Activated CD4-positive, alpha-beta T cell treated with anti-CD3 and anti-CD28 coated beads, Interleukin-10, Interleukin-2, amounts not matched to agents 100 ng/mL and 50 ng/mL, durations not matched to agents 16 hours and 8 hours (primary cell): ENCODE data around the gene KIF19.

ENCODE experiments used
- DNase-seq: peaks from one replicate; pipeline ENCODE4 v3.0.0-alpha.2; 2020

The KIF19 gene

DNA sequence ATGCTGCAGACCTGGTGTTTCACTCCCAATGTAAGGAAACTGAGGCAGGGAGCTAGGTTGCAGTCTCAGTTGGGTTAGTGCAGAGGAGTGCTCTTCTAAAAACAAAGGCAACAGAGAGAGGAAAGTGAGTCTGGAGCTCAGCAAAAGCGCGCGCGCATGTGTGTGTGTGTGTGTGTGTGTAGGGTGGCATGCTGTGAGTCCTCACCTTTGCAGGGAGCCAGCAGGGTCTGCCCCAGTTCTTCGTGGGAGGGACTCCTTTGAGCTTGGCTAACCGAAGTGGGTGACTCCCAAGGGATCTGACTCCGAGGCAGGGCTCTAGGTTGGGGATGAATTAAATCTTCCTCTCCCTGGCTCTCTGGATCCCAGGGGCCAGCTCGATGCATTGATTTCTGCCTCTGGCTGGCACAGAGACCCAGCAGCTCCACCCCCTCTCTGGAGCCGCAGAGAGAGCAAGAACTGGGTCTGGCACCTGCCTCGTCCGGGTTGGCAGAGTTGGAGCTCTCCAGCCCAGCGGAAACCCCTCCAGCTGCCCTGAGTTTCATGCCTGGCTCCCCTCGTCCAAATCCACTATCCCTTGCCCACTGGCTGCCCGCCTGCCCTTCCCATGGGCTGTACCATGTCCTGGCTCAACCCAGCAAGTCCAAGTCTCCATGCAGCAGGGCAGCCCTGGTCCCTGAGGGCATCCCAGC, 36.9 kb downstream of the KIF19 start:
- no peak for DNase-seq

DNA sequence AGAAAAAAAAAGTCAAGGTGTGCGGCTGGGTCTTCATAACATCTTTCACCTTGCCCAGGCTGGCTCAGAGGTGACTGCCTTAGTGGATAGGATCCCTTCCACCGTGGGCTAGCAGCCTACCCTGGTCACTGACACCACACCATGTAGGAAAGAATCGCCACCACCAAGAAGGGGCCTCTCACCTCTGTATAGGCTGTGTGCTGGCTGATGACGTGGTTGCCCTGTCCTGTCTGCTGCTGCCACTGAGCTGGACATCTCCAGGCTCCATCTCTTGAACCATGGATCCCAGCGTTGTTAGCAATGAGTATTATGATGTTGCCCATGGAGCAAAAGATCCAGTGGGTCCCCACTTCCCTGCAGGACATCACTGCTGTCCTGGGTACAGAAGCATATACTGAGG, 41.2 kb downstream of the KIF19 start, which contains the start of gene GPR142:
Gene GPR142 (plus strand): TSS at position 301 of the 400 bp plus-strand sequence. CDS start 2,035 bp downstream, outside the sequence.
- no peak for DNase-seq

DNA sequence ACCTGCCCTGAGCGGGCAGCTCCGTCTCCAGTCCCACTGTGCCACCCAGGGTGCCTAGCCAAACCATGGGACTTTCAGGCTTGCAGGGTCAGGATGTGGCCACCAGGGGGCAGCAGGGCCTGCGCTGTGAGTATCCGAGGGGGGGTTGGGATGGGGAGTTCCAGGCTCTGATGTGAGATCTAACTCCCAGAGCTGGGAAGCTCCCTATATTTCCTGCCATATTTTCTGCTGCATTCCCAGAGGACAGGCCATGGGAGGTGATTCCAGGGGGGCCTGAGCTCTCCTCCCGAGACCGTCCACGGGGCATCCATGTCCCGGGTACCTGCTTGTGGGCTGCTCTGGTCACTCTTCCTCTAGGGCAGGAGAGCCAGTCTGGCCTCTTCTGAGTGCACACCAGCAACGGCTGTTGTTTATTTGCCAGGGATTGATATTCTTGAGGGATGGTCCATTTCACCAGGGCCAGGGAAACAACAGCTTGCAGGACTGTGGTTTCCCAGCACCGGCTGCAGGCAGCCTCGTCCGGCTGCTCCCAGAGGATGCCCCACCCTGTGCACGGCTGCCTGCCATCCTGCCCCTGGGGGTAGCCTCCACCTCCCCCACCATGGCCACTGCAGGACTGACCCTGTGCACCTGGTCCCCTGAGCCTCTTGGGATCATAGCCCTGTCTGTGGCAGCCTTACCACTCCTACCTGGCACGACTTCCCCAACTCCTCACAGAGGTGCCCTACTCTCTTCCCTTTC, 42.5 kb downstream of the KIF19 start:
- peak; percentile 75 for DNase-seq

DNA sequence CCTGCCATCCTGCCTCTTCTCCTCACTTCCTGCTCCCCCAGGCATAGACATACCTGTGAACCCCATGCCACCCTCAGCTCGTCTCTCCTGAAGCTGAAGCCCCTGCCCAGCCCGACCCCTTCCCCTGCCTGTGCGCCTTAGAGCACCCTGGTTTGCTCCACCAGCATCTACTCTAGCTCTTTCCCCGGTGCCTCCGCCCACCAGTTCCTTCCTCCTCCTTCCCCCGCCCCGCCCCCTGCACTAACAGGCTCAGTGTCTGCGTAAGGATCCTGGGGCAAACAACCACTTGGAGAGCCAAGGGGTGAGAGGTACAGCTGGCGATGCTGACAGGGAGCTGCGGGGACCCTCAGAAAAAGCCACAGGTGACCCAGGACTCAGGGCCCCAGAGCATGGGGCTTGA, 43.2 kb downstream of the KIF19 start:
- DNase-seq: peak; percentile 58

DNA sequence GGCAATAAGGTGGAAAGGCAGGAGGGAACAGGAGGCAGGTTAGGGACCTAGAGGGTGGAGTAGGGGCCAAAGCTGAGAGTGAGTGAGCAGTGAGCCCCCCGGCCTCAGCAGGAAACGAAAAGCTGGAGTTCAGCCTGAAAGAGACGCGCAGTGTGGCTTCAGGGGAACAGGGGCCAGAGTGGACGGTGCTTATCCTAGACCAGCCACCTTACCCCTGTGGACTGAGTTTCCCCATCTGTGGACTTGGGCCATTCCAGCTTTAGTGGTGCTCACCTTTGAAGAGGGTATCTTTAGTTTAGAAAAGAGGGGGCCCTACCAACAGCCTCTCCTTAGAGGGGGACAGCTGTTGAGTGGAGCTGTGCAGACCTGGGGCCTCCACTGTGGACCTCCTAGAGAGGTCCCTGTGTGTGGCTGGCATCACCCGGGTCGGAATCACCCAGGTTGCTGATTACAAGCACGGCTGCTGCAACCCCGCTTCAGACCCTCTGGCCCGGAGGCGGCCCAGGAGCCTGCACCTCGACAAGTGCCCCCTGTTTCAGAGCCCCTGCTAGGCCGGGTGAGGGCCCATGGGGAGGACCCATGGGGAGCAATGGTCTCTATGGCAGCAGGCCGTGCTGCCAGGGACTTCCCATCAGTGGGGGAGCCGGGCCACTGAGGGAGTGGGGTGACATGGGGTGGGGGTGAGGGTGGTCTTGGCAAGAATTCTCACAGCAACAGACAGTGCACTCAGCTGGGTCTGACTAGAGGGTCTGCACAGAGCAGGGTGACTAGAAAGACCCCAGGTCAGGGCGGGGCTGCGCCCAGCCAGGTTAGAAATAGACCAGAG, 43.9 kb downstream of the KIF19 start:
- DNase-seq: no peak

DNA sequence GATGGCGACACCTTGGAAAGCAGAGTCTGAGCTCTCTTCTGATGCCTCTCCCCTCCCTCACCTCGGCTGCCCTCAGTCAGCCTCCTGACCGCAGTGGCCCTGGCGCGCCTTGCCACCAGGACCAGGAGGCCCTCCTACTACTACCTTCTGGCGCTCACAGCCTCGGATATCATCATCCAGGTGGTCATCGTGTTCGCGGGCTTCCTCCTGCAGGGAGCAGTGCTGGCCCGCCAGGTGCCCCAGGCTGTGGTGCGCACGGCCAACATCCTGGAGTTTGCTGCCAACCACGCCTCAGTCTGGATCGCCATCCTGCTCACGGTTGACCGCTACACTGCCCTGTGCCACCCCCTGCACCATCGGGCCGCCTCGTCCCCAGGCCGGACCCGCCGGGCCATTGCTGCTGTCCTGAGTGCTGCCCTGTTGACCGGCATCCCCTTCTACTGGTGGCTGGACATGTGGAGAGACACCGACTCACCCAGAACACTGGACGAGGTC, 45.7 kb downstream of the KIF19 start:
- DNase-seq: no peak

DNA sequence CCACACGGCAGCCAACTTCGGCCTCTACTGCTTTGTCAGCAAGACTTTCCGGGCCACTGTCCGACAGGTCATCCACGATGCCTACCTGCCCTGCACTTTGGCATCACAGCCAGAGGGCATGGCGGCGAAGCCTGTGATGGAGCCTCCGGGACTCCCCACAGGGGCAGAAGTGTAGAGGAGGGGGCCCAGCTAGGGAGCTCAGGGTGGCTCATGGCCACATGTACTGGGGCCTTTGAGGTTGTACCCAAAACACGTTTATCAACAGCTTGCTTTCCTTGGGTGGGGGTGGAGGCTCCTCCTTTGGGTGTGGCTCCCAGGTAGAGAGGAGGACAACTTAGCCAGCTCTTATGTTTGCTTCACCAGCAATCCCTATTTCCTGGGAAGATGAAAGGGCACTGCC, 46.4 kb downstream of the KIF19 start:
- no peak for DNase-seq

DNA sequence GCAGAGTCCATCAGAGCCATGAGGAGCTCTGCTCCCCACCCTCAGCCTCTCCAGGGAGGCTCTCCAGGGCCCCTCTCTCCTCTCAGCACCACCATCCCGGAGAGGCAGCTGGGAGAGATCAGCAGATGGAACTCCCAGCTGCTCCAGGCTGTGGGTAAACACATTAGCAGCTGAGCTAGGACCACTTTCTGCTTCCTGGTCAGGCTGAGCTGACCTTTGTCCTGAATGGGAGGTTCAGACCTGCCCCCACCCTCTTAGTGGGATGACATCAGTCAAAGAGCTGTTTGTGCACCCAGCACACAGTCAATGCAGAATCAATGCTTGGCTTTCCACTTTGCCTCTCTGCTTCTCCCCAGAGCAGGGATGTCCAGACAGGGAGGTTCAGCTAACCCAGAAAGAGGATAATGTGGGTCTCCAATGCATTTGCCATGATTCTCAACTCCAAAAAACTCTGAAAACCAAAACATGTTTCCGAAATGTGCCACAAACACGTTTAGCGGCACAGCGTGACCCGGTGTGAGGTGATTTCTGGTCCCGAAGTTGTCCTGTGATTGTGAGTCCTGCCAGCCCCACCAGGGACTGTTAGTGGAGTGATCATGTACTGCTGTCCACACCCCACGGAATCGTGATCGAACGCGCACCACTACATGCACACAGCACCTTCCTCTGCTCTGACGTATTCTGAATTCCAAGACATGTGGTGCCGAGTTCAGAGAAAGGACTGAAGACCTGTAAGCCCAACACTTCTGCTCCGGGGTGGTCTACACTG, 48.0 kb downstream of the KIF19 start:
- DNase-seq: no peak

DNA sequence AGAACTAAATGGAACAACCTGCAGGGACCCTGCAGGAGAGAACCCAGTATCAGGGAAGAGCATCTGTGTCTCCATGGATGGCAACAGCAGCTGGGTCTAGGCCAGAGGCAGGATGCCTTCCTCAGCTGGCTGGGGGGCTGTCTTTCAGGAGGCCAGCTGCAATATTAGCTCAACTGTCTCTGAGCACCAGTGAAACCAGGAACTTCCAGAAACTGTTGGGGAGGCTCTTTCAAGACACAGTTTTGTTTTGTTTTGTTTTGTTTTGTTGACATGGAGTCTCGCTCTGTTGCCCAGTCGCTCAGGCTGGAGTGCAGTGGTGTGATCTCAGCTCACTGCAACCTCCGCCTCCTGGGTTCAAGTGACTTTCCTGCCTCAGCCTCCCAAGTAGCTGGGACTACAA, 48.8 kb downstream of the KIF19 start:
- no peak for DNase-seq

DNA sequence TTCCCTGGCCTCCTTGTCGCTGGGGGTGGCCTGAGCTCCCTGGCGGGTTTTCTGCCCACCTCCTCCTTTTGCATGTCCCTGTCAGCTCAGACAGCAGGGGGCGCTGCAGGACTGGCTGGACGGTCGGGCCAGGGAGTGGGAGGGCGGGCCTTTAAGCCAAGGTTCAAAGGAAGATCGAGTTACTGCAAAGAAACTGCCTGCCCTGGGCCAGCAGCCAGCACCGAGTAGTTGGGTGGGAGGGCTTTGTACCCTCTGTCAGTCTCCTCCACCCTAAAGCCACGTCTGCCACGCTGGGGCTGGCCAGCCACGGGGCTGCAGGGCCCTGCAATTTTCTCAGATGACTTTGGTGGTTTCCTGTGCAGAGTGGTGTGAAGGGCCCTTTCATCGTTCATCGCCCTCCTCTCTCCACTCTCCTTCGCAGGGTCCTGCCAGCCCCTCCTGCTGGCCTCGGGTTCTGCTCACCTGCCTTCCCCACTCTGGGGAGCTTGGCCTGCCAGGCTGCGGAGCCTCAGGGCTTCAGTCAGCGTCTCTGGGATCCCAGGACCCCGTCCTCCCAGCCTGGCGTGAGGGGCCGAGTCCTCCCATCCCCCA, 53.6 kb downstream of the KIF19 start:
- peak; percentile 92 for DNase-seq

DNA sequence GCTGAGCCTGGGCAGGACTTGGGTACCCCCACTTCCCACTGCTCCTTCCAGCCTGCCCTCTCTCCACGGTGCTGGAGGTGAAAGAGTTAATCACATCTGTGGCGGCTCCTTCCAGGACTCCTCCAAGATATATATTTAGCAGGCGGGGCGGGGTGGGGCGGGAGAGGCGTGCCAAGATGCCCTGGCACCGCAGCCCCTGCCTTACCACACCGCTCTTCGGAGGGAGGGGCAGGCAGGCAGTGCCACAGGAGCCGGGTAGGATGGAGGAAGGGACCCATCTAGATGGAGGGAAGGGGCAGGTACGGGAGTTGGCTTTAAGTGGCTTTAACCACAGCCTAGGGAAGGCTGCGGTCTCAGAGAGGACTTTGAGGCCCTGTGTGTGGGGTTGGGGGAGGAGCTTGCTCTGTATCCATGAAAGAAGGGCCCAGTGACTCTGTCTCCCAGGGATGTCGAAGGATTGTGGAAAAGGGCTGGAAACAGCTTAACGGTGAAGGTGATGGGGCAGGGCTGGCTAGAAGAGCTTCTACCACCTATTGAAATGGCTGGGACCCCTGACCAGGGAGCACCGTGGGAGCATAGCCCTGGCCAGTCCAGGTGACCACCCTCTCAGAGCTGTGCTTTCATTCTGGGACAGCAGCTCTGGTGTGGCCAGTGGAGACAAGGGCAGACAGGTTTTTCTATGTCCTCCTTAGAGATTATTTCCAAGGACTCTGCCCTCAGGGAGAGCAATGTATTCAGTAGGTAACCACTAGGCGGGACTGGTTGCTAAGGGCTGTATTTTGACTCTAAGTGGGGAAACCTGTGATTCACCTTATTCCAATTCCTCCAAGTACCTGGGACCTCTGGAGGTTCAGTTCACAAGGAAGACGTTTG, 54.3 kb downstream of the KIF19 start:
- DNase-seq: no peak

DNA sequence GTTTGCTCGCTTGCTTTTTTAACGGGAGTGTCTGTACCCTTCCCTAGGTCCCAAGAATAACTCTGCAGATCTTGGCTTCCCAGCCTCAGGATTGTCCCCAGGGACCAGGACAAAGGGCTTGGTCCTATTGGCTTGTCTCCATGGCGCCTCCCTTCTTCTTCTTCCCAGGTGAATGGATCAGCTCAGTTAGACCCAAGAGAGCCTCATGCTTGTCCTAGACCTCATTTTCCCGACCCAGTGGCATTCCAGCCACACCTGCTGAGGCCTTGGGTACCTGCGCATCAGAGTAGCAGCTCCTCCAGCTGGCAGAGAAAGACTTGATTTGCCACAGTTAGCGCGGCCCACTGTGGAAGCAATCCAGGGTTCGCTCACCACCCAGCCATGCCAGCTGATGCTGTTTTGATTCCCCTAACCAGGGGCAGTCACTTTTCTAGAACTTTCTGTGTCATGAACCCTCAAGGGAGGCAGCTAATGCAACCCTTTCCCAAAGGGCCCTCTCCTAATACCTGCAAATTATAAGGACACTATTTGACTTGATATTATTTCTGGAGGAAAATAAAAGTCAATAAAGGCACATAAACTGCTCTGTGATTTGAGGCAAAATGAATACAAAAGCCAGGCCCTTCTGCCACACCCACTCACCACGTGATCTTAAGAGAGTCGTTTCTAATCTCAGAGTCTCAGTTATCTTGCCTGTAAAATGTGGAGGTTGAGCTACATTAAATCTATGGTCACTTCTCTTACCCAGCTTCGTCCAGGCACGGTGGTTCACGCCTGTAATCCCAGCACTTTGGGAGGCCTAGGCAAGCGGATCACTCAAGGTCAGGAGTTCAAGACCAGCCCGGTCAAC, 55.2 kb downstream of the KIF19 start:
- DNase-seq: no peak

DNA sequence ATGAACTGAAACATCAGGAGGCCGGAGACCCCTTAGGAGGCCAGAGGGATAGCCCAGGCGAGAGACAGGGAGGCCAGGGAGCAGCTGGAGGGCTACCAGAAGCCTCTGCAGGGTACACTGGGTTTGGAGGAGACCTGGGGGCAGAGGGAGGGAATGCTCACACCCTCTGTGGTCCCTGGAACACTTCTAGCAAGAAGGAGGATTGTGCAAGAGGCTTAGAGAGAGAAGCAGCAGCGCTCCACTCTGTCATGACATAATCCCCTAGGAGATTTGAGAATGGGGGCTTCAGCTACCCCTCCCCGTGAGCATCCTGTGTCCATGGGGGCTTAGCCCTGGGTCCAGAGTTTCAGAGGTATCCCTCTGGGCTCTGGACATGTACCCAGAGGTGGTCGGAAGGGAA, 57.1 kb downstream of the KIF19 start:
- no peak for DNase-seq

DNA sequence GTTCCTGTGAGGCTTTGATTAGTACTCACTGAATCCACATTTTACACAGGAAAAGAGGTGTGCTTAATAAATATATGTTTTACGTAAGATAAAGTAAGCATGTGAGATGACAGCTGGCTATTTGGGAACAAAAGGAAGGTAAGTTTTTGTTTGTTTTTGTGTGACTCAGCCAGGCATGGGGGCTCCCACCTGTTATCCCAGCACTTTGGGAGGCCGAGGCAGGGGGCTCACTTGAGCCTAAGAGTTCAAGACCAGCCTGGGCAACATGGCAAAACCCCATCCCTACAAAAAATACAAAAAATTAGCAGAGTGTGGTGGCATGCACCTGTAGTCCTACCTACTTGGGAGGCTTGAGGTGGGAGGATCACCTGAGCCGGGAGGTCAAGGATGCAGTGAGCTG, 59.2 kb downstream of the KIF19 start:
- no peak for DNase-seq

DNA sequence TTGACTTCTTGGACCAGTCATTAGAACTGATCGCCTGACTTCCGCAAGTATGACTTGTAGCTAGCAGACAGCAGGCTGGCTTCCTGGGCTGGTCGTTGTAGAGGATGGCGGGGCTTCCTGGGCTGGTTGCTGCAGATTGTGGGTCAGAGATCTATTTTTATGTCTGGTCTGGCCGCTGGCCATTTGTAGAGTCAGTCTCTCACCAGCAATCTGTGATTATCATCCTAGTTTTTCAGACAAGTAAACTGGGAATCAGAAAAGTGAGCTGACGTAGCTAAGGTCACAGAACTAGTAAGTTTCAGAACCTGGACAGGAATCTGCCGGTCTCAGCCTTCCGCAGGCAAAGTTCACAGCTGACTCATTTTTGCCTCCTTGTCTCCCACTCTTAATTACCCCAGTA, 60.4 kb downstream of the KIF19 start:
- no peak for DNase-seq

DNA sequence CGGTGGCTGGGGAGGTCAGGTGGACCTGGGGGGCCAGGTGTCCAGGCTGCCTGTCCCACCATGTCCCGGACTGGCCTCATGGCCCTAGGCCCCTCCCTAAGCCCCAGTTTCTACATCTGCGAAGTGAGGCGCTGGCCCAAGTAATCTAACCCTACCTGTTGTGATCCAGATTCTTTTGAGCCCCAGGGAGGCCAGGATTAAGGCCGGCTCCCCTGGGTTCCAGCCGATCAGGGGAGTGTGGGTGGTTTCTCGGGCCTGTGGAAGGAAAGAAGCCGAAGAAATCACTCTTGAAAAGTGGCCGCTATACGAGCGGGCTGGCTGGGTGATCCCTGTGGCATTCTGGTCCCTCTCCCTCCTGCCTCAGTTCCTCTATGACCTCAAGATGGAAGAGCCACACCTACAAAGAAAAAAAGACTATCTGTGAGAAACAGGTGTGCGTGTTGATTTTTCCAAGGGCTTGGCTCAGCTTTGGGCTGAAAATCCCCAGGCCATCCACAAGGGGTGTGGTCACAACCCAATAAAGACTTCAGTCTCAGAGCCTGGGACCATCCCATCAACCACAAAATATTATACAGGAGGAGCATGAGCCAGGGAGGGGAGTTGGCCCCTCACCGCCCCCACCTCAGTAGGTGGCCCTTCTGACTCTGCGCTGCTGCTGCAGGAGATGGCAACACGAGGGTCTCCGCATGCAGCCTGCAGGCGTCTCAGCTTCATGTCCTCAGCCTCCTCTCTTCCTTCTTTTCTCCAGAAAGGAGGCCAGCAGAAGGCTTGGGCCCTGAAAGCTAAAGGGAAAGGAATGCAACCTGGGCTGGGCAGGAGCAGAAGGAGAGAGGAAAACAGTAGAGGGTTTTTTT, 61.6 kb downstream of the KIF19 start:
- no peak for DNase-seq

DNA sequence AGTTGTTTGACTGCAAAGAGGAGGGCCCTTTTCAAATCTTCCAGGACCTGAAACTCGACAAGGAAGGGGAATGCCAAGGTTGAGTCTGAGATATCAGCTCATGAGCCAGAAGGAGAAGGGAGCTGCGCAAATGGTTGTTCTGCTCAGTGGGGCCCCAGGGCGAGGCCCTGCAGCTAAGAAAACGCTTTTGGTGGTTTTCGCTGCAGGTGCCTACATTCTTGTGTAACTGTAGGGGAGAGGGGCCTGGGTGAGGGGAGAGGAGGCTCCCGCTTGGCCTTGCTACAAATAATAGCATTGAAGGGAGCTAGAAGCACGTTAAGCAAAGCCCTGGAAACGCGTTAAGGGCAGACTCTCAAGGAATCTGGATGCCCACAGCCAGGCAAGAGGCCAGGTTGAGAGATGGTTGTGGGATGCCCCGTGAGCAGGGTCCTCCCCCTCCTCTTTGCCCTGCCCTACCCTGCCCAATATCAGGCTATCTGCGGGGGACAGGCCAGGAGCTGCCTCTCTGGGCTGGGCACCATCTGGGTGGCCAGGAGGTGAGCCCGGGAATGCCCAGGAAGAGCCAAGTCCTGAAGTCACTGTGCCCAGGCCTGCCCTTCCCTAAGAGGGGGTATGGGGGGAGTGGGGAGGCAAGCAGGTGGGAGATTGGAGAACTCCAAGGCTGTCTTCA, 63.2 kb downstream of the KIF19 start:
- DNase-seq: no peak

DNA sequence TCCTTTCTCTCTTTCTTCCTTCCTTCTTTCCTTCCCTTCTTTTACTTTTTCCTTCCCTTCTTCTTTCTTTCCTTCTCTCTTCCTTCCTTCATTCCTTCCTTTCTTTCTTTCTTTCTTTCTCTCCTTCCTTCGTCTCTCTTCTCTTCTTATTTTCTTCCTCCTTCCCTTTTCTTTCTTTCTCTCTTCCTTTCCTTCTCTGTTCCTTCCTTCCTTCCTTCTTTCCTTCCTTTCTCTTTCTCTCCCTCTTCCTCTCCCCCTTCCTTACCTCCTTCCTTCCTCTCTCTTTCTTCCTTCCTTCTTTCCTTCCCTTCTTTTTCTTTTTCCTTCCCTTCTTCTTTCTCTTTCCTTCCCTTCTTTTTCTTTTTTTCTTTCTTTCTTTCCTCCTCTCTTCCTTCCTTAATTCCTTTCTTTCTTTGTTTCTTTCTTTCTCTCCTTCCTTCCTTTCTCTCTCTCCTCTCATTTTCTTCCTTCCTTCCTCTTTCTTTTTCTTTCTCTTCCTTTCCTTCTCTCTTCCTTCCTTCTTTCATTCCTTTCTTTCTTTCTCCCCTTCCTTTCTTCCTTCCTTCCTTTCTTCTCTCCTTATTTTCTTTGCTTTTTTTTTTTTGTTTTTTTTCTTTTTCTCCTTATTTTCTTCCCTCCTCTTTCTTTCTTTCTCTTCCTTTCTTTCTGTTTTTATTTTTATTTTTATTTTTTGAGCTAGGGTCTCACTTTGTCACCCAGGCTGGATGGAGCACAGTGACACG, 64.1 kb downstream of the KIF19 start:
- no peak for DNase-seq
